CD4-positive, alpha-beta T cell (primary cell): ENCODE data around the gene LYPD6. TPM values are rescaled to one million over a fixed set of nuclear protein-coding genes. Genes with fewer than 3 reads are reported as not detected.

ENCODE experiments used
- ATAC-seq: fragments of 200-7000 bp; cut with Tn5 transposase; one replicate; pipeline ENCODE4 v1.10.0; 2022; ENCODE audit warnings: mild to moderate bottlenecking; ENCODE audit not compliant: poor library complexity
- CTCF ChIA-PET: fragments of 350-600 bp; sonication (Branson Sonifier 250); formaldehyde crosslinking; loops from one replicate; lab custom pipeline; 2021; ENCODE audit warnings: antibody characterized with exemption, inconsistent platforms; lab: Charles Lee
- POLR2A ChIA-PET: fragments of 350-600 bp; sonication (Branson Sonifier 250); formaldehyde crosslinking; loops from one replicate; lab custom pipeline; 2021; ENCODE audit warnings: antibody characterized with exemption, inconsistent platforms; lab: Charles Lee
- DNase-seq, 14 experiments: peaks; one replicate each; pipeline ENCODE4 v3.0.0-alpha.2; 2013 to 2020; ENCODE audit warnings: mixed read lengths in 2 of 14
- H3K27ac ChIP-seq, 2 donors: one replicate each; pipeline versions ENCODE4 v1.5.1 to v1.7.0; 2013; ENCODE audit warnings: low read length in 2 of 2, low read depth in 1 of 2, mild to moderate bottlenecking in 1 of 2
- H3K27me3 ChIP-seq, 2 experiments: 1 replicate in 1 of 2; 2 replicates in 1 of 2; pipeline versions ENCODE4 v1.6.1 to v1.7.0; 2013; ENCODE audit warnings: low read length in 2 of 2, control low read depth in 1 of 2, mild to moderate bottlenecking in 1 of 2, moderate library complexity in 1 of 2; ENCODE audit not compliant: insufficient read depth in 2 of 2, control insufficient read depth in 1 of 2
- H3K36me3 ChIP-seq: one replicate; pipeline ENCODE4 v1.6.1; 2013; ENCODE audit warnings: low read length, control low read depth; ENCODE audit not compliant: insufficient read depth
- H3K4me1 ChIP-seq: one replicate; pipeline ENCODE4 v1.6.1; 2013; ENCODE audit warnings: low read length, control low read depth; ENCODE audit not compliant: insufficient read depth
- H3K4me3 ChIP-seq: one replicate; pipeline ENCODE4 v1.5.1; 2013; ENCODE audit warnings: mild to moderate bottlenecking, low read length, moderate library complexity
- H3K9me3 ChIP-seq, 2 experiments: 1 replicate in 1 of 2; 2 replicates in 1 of 2; pipeline versions ENCODE4 v1.6.1 to v1.7.0; 2013; ENCODE audit warnings: low read length in 2 of 2, mild to moderate bottlenecking in 2 of 2, control low read depth in 1 of 2, moderate library complexity in 1 of 2; ENCODE audit not compliant: control insufficient read depth in 1 of 2, insufficient read depth in 1 of 2
- H3K27ac Mint-ChIP-seq: one replicate; pipeline ENCODE4 v1.8.0; 2020; ENCODE audit warnings: mixed read lengths
- H3K27me3 Mint-ChIP-seq: one replicate; pipeline ENCODE4 v1.8.0; 2021; ENCODE audit warnings: mixed read lengths
- H3K36me3 Mint-ChIP-seq: one replicate; pipeline ENCODE4 v1.8.0; 2021; ENCODE audit warnings: low read depth, mixed read lengths
- H3K4me1 Mint-ChIP-seq: one replicate; pipeline ENCODE4 v1.8.0; 2021; ENCODE audit warnings: low read depth, mixed read lengths
- H3K4me3 Mint-ChIP-seq: one replicate; pipeline ENCODE4 v1.8.0; 2020; ENCODE audit warnings: mild to moderate bottlenecking, mixed read lengths
- H3K9me3 Mint-ChIP-seq: one replicate; pipeline ENCODE4 v1.8.0; 2020; ENCODE audit warnings: mixed read lengths
- intact Hi-C, 2 experiments: fragments of 100-400 bp; cut with DNase I in 1 of 2; cut with micrococcal nuclease in 1 of 2; formaldehyde crosslinking; loops; one replicate each; pipeline versions ENCODE4 v1.15.1 to v1.9.0; 2023 to 2025; cut with DNase I, micrococcal nuclease
- total RNA-seq, 174 experiments: library from RNA in 2 of 174; stranded (reverse) in 2 of 174; gene quantifications; one replicate each; pipeline ENCODE4 v1.2.3 and lab custom pipeline; 2021 to 2026
- TF ChIP-seq, protein P1 (sequence below): fragments of 200-600 bp; IDR thresholded peaks from one replicate; pipeline ENCODE4 v1.8.0; 2022; ENCODE audit warnings: antibody characterized with exemption, mild to moderate bottlenecking

Gene LYPD6
- total RNA-seq, 2 experiments from 2014 or later = not detected

DNA sequence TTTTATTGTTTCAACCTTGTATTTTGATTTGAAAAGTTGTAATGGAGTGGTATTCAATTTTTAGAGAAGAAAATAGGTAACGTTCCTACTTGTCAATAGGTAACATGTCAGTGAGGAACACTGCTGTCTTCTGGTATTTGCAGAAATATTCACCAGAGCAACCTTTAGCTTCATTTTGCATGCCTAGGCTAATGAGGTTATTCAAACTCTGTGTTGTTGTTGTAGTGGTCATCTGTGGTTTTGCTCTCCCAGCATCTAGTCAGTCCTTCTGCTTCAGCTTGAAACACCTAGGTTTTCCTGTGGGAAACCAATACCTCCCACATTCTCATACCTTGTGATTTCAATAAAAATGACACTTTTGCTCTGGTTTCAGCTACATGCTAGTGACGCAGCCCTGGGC is 98.4 kb downstream of the LYPD6 start:
- peaks cover 3% of the 10 kb centered on the region for H3K9me3 Mint-ChIP-seq
- intact Hi-C loops = no loop called here
- ChIA-PET CTCF (no interaction called here), POLR2A (no interaction called here)
- DNase-seq (no peak), ATAC-seq (no peak)
- H3K27me3 ChIP-seq = no peaks in the 10 kb centered on the region
- TF ChIP-seq, protein P1, sequence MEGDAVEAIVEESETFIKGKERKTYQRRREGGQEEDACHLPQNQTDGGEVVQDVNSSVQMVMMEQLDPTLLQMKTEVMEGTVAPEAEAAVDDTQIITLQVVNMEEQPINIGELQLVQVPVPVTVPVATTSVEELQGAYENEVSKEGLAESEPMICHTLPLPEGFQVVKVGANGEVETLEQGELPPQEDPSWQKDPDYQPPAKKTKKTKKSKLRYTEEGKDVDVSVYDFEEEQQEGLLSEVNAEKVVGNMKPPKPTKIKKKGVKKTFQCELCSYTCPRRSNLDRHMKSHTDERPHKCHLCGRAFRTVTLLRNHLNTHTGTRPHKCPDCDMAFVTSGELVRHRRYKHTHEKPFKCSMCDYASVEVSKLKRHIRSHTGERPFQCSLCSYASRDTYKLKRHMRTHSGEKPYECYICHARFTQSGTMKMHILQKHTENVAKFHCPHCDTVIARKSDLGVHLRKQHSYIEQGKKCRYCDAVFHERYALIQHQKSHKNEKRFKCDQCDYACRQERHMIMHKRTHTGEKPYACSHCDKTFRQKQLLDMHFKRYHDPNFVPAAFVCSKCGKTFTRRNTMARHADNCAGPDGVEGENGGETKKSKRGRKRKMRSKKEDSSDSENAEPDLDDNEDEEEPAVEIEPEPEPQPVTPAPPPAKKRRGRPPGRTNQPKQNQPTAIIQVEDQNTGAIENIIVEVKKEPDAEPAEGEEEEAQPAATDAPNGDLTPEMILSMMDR = no peak
- H3K9me3 ChIP-seq = peaks cover 0 to 7% of the 10 kb centered on the region in 2 experiments
- no peaks in the 10 kb centered on the region for H3K36me3 ChIP-seq
- H3K4me1 Mint-ChIP-seq = no peaks in the 10 kb centered on the region
- H3K4me1 ChIP-seq = no peaks in the 10 kb centered on the region
- H3K27ac ChIP-seq = no peak overlapping the region
- H3K27ac Mint-ChIP-seq = no peak overlapping the region
- H3K4me3 Mint-ChIP-seq = no peak overlapping the region
- H3K27me3 Mint-ChIP-seq = peaks cover 5% of the 10 kb centered on the region
- no peaks in the 10 kb centered on the region for H3K36me3 Mint-ChIP-seq
- H3K4me3 ChIP-seq = no peak overlapping the region

DNA sequence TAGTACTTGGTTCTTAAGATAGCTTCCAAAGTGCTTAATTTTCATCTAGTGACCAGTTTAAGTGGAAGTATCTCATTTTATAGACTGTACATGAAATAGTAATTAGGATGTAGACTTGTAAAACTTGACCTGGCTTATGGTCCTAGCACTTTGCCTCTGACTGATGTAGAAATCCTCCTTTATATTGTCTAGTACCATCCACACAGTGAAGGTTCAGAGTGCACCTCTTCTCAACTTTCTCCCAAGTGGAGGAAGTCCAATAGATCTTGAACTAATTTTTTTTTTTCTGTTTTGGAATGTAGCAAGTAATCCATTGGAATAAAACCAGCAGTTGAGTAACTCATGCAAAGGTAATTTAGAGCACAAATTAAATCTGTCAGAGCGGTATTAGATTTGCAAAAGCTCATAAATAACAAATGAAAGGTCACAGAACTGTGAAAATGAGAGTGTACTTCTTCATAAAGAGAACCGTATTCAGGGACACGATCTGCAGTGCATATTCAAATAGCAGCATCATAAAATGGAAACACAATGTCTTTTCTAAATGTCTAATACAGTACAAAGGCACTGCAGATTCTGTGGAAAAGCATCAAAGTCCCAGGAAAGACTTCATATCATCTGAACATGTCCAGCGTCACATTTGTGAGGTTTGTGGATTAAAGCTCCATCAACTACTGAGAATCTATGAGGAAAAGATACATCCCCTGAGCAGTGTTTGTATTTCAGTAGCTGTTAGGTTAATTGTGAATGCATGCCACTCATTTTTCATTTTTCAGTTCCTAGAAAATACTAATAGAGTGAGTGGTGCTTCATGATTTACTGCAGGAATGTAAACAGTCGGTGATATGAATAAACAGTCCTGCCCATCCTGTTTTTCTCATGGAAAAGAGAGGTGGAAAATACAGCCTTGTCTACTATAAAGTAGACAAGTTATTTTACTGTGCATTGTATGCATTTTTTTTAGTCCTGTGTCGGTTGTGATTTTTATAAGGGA is 100.7 kb downstream of the LYPD6 start:
- Histone ChIP-seq H3K36me3 (no peaks in the 10 kb centered on the region), H3K27me3 (no peaks in the 10 kb centered on the region), H3K9me3 (peaks cover 0 to 7% of the 10 kb centered on the region in 2 experiments), H3K27ac (no peak overlapping the region), H3K4me3 (no peak overlapping the region), H3K4me1 (no peaks in the 10 kb centered on the region)
- POLR2A ChIA-PET = no interaction called here
- Mint-ChIP-seq H3K4me1 (no peaks in the 10 kb centered on the region), H3K9me3 (peaks cover 3% of the 10 kb centered on the region), H3K27ac (no peak overlapping the region), H3K27me3 (no peaks in the 10 kb centered on the region), H3K36me3 (no peaks in the 10 kb centered on the region), H3K4me3 (no peak overlapping the region)
- TF ChIP-seq, protein P1 = no peak
- CTCF ChIA-PET = no interaction called here
- intact Hi-C loops = no loop called here
- no peak for ATAC-seq
- no peak for DNase-seq

DNA sequence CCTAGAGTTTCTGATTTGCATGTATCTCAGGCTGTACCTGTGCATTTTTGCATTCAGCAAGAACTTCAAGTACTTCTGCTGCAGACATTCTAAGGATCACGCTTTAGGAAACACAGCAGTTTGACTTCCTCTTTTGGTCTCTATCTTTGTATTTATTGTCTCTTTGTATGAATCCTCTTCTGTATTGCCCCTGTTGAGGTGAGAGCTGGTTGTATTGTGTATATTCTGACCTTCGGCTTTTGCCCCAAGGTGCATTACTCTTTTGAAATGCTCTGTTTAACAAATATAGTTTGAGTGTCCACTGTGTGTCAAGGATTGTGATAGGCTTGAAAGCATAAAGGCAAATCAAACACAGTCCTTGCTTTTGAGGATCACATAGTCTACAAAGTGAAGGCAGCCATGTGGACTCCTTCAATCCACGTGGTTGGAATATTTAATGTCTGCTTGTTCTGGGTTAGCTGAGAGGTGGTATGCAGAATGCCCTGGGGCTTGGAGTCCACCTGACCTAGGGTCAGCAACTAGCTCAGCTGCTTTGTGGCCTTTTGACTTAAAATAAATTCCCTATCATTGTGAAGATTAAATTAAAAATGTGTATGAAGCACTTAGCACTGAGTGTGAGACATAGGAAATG is 108.1 kb downstream of the LYPD6 start:
- H3K27me3 ChIP-seq = no peaks in the 10 kb centered on the region
- POLR2A ChIA-PET = no interaction called here
- ATAC-seq (no peak), DNase-seq (no peak)
- H3K27ac ChIP-seq = no peak overlapping the region
- H3K9me3 ChIP-seq = no peaks in the 10 kb centered on the region
- Mint-ChIP-seq H3K27me3 (peaks cover 11% of the 10 kb centered on the region), H3K27ac (no peak overlapping the region), H3K4me1 (no peaks in the 10 kb centered on the region), H3K9me3 (no peaks in the 10 kb centered on the region), H3K36me3 (no peaks in the 10 kb centered on the region), H3K4me3 (no peak overlapping the region)
- no peak overlapping the region for H3K4me3 ChIP-seq
- intact Hi-C loops = no loop called here
- no peaks in the 10 kb centered on the region for H3K36me3 ChIP-seq
- CTCF ChIA-PET = no interaction called here
- H3K4me1 ChIP-seq = no peaks in the 10 kb centered on the region
- TF ChIP-seq, protein P1 = no peak
